Natural killer cell treated with Interleukin-12 subunit alpha and Interleukin-12 subunit beta and Interleukin-15 and Interleukin-18, amount 100 ng/mL, for 72 hours (primary cell): Measurements from ENCODE around the gene FRS3. TPM values are rescaled to one million over a fixed set of nuclear protein-coding genes. Genes with fewer than 3 reads are reported as not detected.

ENCODE experiments used
- ATAC-seq, 2 donors: fragments of 150-1000 bp; cut with Tn5 transposase in 1 of 2; sonication (Bioruptor Pico), chemical (Tn5 transposase) in 1 of 2; 2 replicates each; pipeline ENCODE4 v1.10.0; 2021
- DNase-seq: peaks from one replicate; pipeline ENCODE4 v3.0.0; 2022; ENCODE audit warnings: low spot score
- H3K27ac Mint-ChIP-seq, 2 donors: 1 replicate in 1 of 2; 2 replicates in 1 of 2; pipeline ENCODE4 v1.8.0; 2022; ENCODE audit warnings: mixed read lengths in 2 of 2, mild to moderate bottlenecking in 1 of 2, moderate library complexity in 1 of 2
- H3K27me3 Mint-ChIP-seq, 2 donors: 1 replicate in 1 of 2; 2 replicates in 1 of 2; pipeline ENCODE4 v1.8.0; 2022; ENCODE audit warnings: mixed read lengths in 2 of 2
- H3K36me3 Mint-ChIP-seq: one replicate; pipeline ENCODE4 v1.8.0; 2022; ENCODE audit warnings: mixed read lengths
- H3K4me1 Mint-ChIP-seq, 2 donors: 1 replicate in 1 of 2; 2 replicates in 1 of 2; pipeline ENCODE4 v1.8.0; 2022; ENCODE audit warnings: low read depth in 2 of 2, mixed read lengths in 2 of 2, mild to moderate bottlenecking in 1 of 2
- H3K4me3 Mint-ChIP-seq: one replicate; pipeline ENCODE4 v1.8.0; 2022; ENCODE audit warnings: mixed read lengths
- H3K9me3 Mint-ChIP-seq: 2 replicates; pipeline ENCODE4 v1.8.0; 2022; ENCODE audit warnings: mixed read lengths
- total RNA-seq, 2 donors: library from RNA; stranded (reverse); gene quantifications; one replicate each; pipeline ENCODE4 v1.2.3, GENCODE V29; 2022

FRS3 gene
- total RNA-seq, 2 donors from 2014 or later: 7.4 to 9.5 TPM

GRCh38 chr6:41785689-41786450 lies 6.2 kb upstream of the FRS3 start:
- DNase-seq: no peak
- Mint-ChIP-seq H3K4me1 (peaks cover 10 to 15% of the 10 kb centered on the region in 2 donors), H3K4me3 (peak overlapping the region; percentile 95), H3K36me3 (peaks cover 11% of the 10 kb centered on the region), H3K27ac (no peak overlapping the region), H3K9me3 (no peaks in the 10 kb centered on the region), H3K27me3 (no peaks in the 10 kb centered on the region)
- ATAC-seq: no peak

GRCh38 chr6:41785254-41785653 lies 5.6 kb upstream of the FRS3 start:
- no peaks in the 10 kb centered on the region for H3K27me3 Mint-ChIP-seq
- no peaks in the 10 kb centered on the region for H3K9me3 Mint-ChIP-seq
- no peak overlapping the region for H3K27ac Mint-ChIP-seq
- peaks cover 9% of the 10 kb centered on the region for H3K36me3 Mint-ChIP-seq
- ATAC-seq (no peak), DNase-seq (no peak)
- peak overlapping the region; percentile 42 for H3K4me3 Mint-ChIP-seq
- peaks cover 10 to 15% of the 10 kb centered on the region in 2 donors for H3K4me1 Mint-ChIP-seq

DNA sequence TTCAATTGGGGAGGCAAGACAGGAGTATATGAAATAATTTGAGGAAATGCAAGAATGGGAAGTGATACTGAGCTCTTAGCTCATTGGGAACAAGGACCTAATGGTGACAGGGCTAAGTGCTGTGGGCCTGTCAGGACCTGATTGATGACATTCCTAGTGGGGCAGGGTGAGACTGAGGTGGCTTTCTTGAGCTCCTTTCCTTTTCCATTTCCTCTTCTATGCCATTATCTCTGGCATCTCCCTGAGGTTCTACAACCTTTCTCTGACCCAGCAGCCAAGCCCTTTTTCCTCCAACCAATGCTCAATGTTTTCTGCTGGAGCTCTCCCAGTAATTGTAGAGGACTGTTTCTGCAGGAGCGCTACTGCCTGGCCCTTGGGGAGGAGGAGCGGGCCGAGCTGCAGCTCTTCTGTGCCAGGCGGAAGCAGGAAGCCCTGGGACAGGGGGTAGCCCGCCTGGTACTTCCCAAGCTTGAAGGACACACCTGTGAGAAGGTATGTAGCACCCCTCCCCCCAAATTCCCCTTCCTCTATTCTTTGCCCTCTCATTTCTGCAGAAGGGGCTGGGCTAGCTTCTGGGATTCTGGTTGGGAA lies 5.0 kb upstream of the FRS3 start:
- DNase-seq (no peak), ATAC-seq (no peak)
- peak overlapping the region; percentile 42 for H3K4me3 Mint-ChIP-seq
- no peaks in the 10 kb centered on the region for H3K9me3 Mint-ChIP-seq
- H3K36me3 Mint-ChIP-seq: peaks cover 4% of the 10 kb centered on the region
- no peak overlapping the region for H3K27ac Mint-ChIP-seq
- H3K27me3 Mint-ChIP-seq: no peaks in the 10 kb centered on the region
- H3K4me1 Mint-ChIP-seq: peaks cover 4 to 15% of the 10 kb centered on the region in 2 donors

- Mint-ChIP-seq H3K9me3 (no peaks in the 10 kb centered on the region), H3K4me1 (peaks cover 7 to 14% of the 10 kb centered on the region in 2 donors)
These were observed 3.5 kb upstream of the FRS3 start for GRCh38 chr6:41783106-41783780.

DNA sequence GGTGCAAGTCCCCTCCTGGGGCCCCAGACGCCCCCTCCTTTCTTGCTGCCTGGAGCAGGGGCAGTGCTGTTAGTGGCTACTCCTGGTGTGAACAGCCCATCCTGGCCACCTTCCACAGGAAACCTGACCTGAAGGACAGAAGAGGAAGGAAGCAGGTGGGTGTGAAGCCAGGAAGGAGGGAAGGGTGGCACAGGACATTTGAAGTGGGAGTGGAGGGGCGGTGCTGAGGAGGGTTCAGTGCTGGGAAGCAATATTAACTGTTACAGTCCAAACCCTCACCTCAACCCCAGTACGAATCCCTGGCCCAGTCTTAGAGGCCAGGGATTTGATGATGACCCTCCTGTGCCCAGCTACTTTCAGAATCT lies 1.6 kb upstream of the FRS3 start:
- ATAC-seq: no peak
- H3K9me3 Mint-ChIP-seq: no peaks in the 10 kb centered on the region

More at GRCh38 chr6:41783106-41783780, 3.5 kb upstream of the FRS3 start:
- no peak for DNase-seq
- Mint-ChIP-seq H3K27ac (no peak overlapping the region), H3K36me3 (no peaks in the 10 kb centered on the region), H3K4me3 (no peak overlapping the region), H3K27me3 (no peaks in the 10 kb centered on the region)
- no peak for ATAC-seq

GRCh38 chr6:41780551-41781365 lies 1.1 kb upstream of the FRS3 start, which contains the start of gene PRICKLE4:
Gene PRICKLE4 (plus strand): TSS chr6:41780782. CDS start chr6:41783474, 2,692 bp downstream.
- Mint-ChIP-seq H3K27ac (peak within 1 kb of the TSS in 1 of 2 donors; percentile 88), H3K9me3 (no peaks in the 10 kb centered on the region), H3K4me1 (peaks cover 7 to 14% of the 10 kb centered on the region in 2 donors), H3K27me3 (no peaks in the 10 kb centered on the region), H3K36me3 (no peaks in the 10 kb centered on the region), H3K4me3 (peak within 1 kb of the TSS; percentile 83)
- ATAC-seq (peak; percentile 0 to 29), DNase-seq (no peak)

More for the DNA sequence above, 1.6 kb upstream of the FRS3 start:
- peaks cover 7 to 14% of the 10 kb centered on the region in 2 donors for H3K4me1 Mint-ChIP-seq
- H3K27me3 Mint-ChIP-seq: no peaks in the 10 kb centered on the region
- H3K27ac Mint-ChIP-seq: peak overlapping the region in 1 of 2 donors; percentile 37
- H3K4me3 Mint-ChIP-seq: peak overlapping the region; percentile 58
- no peak for DNase-seq
- no peaks in the 10 kb centered on the region for H3K36me3 Mint-ChIP-seq

DNA sequence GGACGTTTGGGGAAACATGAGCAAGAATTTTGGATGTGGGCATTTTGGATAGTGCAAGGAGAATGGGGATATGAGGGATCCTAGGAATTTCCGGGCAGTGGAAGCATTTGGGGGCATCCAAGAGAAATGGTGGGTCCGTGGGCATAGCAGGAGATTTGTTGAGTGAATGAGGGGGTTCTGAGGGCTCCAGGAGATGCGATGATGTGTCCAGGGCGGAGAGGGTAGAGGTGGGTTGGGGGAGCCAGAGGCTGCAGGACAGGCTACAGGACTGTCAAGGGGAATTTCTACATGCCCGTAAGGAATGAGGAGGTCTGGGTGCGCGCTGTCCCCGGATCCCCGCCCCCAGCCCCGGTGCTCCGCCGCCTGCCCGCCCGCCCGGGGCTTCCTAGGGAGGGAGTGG lies 364 bp downstream of the FRS3 start:
- Mint-ChIP-seq H3K4me1 (peaks cover 7 to 14% of the 10 kb centered on the region in 2 donors), H3K27me3 (no peaks in the 10 kb centered on the region), H3K9me3 (no peaks in the 10 kb centered on the region), H3K27ac (peak overlapping the region; percentile 45 to 88), H3K36me3 (peaks cover 1% of the 10 kb centered on the region), H3K4me3 (peak overlapping the region; percentile 96)
- ATAC-seq (no peak), DNase-seq (no peak)

- Mint-ChIP-seq H3K4me1 (peaks cover 7 to 14% of the 10 kb centered on the region in 2 donors), H3K4me3 (peak overlapping the region; percentile 96), H3K27me3 (no peaks in the 10 kb centered on the region), H3K9me3 (no peaks in the 10 kb centered on the region), H3K36me3 (peaks cover 4% of the 10 kb centered on the region), H3K27ac (peak overlapping the region; percentile 45 to 88)
- ATAC-seq: no peak
- DNase-seq: no peak
These were observed 805 bp downstream of the FRS3 start for GRCh38 chr6:41778895-41779294.

GRCh38 chr6:41777551-41778285 lies 2.0 kb downstream of the FRS3 start:
- Mint-ChIP-seq H3K27me3 (no peaks in the 10 kb centered on the region), H3K27ac (no peak overlapping the region), H3K4me1 (peaks cover 7 to 14% of the 10 kb centered on the region in 2 donors), H3K9me3 (no peaks in the 10 kb centered on the region), H3K4me3 (peak overlapping the region; percentile 96), H3K36me3 (peaks cover 4% of the 10 kb centered on the region)
- DNase-seq: no peak
- no peak for ATAC-seq

- H3K4me3 Mint-ChIP-seq: no peak overlapping the region
- no peaks in the 10 kb centered on the region for H3K9me3 Mint-ChIP-seq
- no peak overlapping the region for H3K27ac Mint-ChIP-seq
- DNase-seq: no peak
- ATAC-seq: no peak
- H3K4me1 Mint-ChIP-seq: peaks cover 7 to 9% of the 10 kb centered on the region in 2 donors
- peaks cover 4% of the 10 kb centered on the region for H3K36me3 Mint-ChIP-seq
- H3K27me3 Mint-ChIP-seq: no peaks in the 10 kb centered on the region
These were observed 4.3 kb downstream of the FRS3 start for GRCh38 chr6:41775293-41775882.

DNA sequence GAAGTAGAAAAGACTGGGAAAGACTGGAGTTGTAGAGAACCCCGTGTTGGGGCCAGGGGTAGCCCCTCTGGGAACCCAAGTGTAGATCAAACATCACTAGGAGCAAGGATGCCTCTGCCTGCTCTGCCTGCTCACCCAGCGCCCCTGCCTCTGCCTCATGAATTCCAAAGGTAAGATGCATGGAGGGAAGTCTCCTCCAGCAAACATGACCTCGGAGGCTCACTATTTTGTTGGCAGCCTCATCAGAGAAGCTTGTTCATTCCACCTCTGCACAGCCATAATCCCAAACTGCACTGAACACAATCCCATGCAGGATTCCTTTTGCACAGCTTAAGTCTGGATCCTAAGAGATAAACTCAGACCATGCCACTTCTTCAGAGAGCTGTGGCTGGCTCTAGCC lies 4.9 kb downstream of the FRS3 start:
- no peak for DNase-seq
- Mint-ChIP-seq H3K36me3 (peaks cover 4% of the 10 kb centered on the region), H3K27ac (no peak overlapping the region), H3K27me3 (no peaks in the 10 kb centered on the region), H3K4me3 (no peak overlapping the region), H3K4me1 (peaks cover 7% of the 10 kb centered on the region in 2 donors), H3K9me3 (no peaks in the 10 kb centered on the region)
- no peak for ATAC-seq

DNA sequence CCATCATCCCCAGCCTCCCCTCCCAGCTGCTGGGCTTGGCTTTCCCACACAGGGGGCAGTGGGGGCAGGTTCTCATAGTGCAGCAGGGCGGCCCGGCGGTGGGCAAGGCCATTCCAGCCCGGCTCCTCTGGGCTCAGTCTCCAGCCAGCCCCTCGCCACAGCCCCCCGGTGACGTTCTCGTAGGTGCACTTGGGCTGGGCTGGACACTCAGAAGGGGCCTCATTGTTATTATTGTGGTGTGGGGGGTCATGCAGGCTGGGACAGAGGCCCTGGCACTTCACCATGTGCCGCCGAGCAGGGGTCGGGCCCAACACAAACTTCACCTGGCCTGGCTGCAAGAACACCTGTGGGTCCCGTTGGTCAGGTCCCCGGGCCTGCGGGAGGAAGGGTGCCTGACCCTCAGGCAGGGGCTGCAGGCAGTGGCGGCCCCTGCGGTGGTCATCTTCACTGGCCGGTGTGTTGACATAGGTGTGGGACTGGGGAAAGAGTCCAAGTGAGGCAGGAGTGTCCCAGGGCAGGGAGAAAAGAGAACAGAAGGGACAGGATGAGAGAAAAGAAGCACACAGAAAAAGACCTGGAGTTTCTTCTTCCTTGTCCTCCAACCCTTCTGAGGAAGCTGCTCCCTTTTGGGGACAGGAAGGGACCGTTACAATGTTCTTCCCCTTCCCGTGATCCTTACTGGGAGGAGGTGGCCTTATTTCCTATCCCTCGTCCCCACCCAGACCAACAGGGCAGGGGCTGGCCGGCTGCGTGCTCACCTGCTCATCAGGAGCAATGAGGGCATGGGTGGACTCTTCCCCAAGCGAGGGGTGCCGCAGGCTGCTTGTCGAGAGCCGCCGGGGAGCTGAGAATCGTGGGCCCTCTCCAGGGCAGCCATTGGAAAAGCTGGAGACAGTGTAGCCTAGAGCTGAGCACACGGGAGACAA lies 8.4 kb downstream of the FRS3 start:
- DNase-seq: no peak
- Mint-ChIP-seq H3K27me3 (no peaks in the 10 kb centered on the region), H3K9me3 (no peaks in the 10 kb centered on the region), H3K4me1 (peaks cover 0 to 8% of the 10 kb centered on the region in 2 donors), H3K27ac (no peak overlapping the region), H3K36me3 (peaks cover 4% of the 10 kb centered on the region), H3K4me3 (no peak overlapping the region)
- ATAC-seq: no peak
